Uterus (tissue), 2 donors: ENCODE data around the gene CMTM8.

Experiments used
- CTCF ChIP-seq, 4 experiments: fragments of 200-600 bp in 2 of 4; fragments of 450-650 bp in 2 of 4; sonication (generic) in 2 of 4; IDR thresholded peaks; one replicate each; pipeline ENCODE4 v1.5.1; 2016 to 2019; ENCODE audit warnings: antibody characterized with exemption in 4 of 4, mild to moderate bottlenecking in 2 of 4, moderate library complexity in 1 of 4
- POLR2A ChIP-seq, 2 donors: fragments of 450-650 bp; IDR thresholded peaks; one replicate each; pipeline ENCODE4 v1.6.1; 2016; ENCODE audit warnings: antibody characterized with exemption in 2 of 2, mild to moderate bottlenecking in 1 of 2, moderate library complexity in 1 of 2

GRCh38 chr3:32353351-32353750, 114.9 kb downstream of the CMTM8 start:
- TF ChIP-seq CTCF (IDR thresholded peaks at IDR 0.05) (no peak), POLR2A (IDR thresholded peaks at IDR 0.05) (no peak)
